Measurements from ENCODE around the gene TNIK. TPM values are rescaled to one million over a fixed set of nuclear protein-coding genes. Genes with fewer than 3 reads are reported as not detected.

Gene TNIK
- total and polyA plus RNA-seq, 2 of the 13 experiments (the other 11 are each of a cell fraction or from before 2014, with no cell fraction given) = 0.15 to 0.22 TPM

- no peak overlapping the region for H3K27ac ChIP-seq (ENCODE audit: extremely low read length, insufficient read depth, low read length)
- H4K20me1 ChIP-seq (ENCODE audit: insufficient read depth, low read length) = no peaks in the 10 kb centered on the region
- ATAC-seq (no peak), FAIRE-seq (no peak), DNase-seq (ENCODE audit: low spot score) (no peak)
- in situ Hi-C loops (cut with HindIII; ENCODE audit: extremely low pct_ligation_motif_present, low pct_unique_long_range_greater_than_20kb) = no loop called here
- intact Hi-C loops (cut with micrococcal nuclease; ENCODE audit: unreplicated experiment) = no loop called here
- POLR2A ChIA-PET = no interaction called here
- 95% methylated on average over 5 of the region's 6 CpGs for WGBS (ENCODE audit: low lambda C conversion rate)
- CTCF ChIA-PET (ENCODE audit: low intra/inter-chr PET ratio, low total read pairs) = no interaction called here
- H3K27me3 ChIP-seq (ENCODE audit: control insufficient read depth in 1 of 2, insufficient read depth in 2 of 2, low read length in 2 of 2) = no peaks in the 10 kb centered on the region
- no peaks in the 10 kb centered on the region for H3K79me2 ChIP-seq (ENCODE audit: insufficient read depth, low read length)
- no peak overlapping the region for H3K4me3 ChIP-seq (replicated peaks in 1 of 3; ENCODE audit: insufficient read depth in 1 of 3, low read depth in 2 of 3, low read length in 3 of 3)
- H3K36me3 ChIP-seq (replicated peaks in 1 of 2; ENCODE audit: control insufficient read depth in 1 of 2, insufficient read depth in 2 of 2, low read length in 2 of 2) = no peaks in the 10 kb centered on the region
- H2AFZ ChIP-seq (ENCODE audit: low read length) = no peak overlapping the region
- no TSS peak for BruUV-seq (replicated peaks)
- TF ChIP-seq ZNF569 (CRISPR knock-in tag; IDR thresholded peaks at IDR 0.05; ENCODE audit: borderline replicate concordance) (no peak), GATA4 (IDR thresholded peaks at IDR 0.05; ENCODE audit: borderline replicate concordance, low read depth) (no peak), MIXL1 (CRISPR knock-in tag; IDR thresholded peaks at IDR 0.05) (no peak), BRF2 (CRISPR knock-in tag; IDR thresholded peaks at IDR 0.05) (no peak)
- no peak overlapping the region for H3K4me2 ChIP-seq (ENCODE audit: low read depth, low read length)
- no peaks in the 10 kb centered on the region for H3K4me1 ChIP-seq (ENCODE audit: insufficient read depth, low read length)
- H3K9ac ChIP-seq (ENCODE audit: insufficient read depth, low read depth, low read length) = no peak overlapping the region
- H3K9me3 ChIP-seq (ENCODE audit: low read length) = no peaks in the 10 kb centered on the region
Measured at GRCh38 chr3:171410186-171410585, 50.0 kb downstream of the TNIK start.

- 18% methylated on average over 3 of the region's 3 CpGs for WGBS (ENCODE audit: low lambda C conversion rate)
- Histone ChIP-seq H4K20me1 (ENCODE audit: insufficient read depth, low read length) (no peaks in the 10 kb centered on the region), H3K36me3 (replicated peaks in 1 of 2; ENCODE audit: control insufficient read depth in 1 of 2, insufficient read depth in 2 of 2, low read length in 2 of 2) (no peaks in the 10 kb centered on the region), H3K9ac (ENCODE audit: insufficient read depth, low read depth, low read length) (no peak overlapping the region), H3K79me2 (ENCODE audit: insufficient read depth, low read length) (no peaks in the 10 kb centered on the region), H3K4me2 (ENCODE audit: low read depth, low read length) (no peak overlapping the region), H2AFZ (ENCODE audit: low read length) (no peak overlapping the region), H3K4me1 (ENCODE audit: insufficient read depth, low read length) (no peaks in the 10 kb centered on the region), H3K9me3 (ENCODE audit: low read length) (no peaks in the 10 kb centered on the region), H3K27ac (ENCODE audit: extremely low read length, insufficient read depth, low read length) (no peak overlapping the region), H3K4me3 (replicated peaks in 1 of 3; ENCODE audit: insufficient read depth in 1 of 3, low read depth in 2 of 3, low read length in 3 of 3) (no peak overlapping the region), H3K27me3 (ENCODE audit: control insufficient read depth in 1 of 2, insufficient read depth in 2 of 2, low read length in 2 of 2) (no peaks in the 10 kb centered on the region)
- FAIRE-seq (no peak), DNase-seq (ENCODE audit: low spot score) (no peak), ATAC-seq (no peak)
- CTCF ChIA-PET (ENCODE audit: low intra/inter-chr PET ratio, low total read pairs) = no interaction called here
- TF ChIP-seq RELA (CRISPR knock-in tag; IDR thresholded peaks at IDR 0.05) (no peak), THAP7 (CRISPR knock-in tag; IDR thresholded peaks at IDR 0.05) (no peak), SCMH1 (CRISPR knock-in tag; IDR thresholded peaks at IDR 0.05; ENCODE audit: borderline replicate concordance) (no peak), ZKSCAN8 (CRISPR knock-in tag; IDR thresholded peaks at IDR 0.05; ENCODE audit: borderline replicate concordance) (no peak), FOXC1 (CRISPR knock-in tag; IDR thresholded peaks at IDR 0.05; ENCODE audit: borderline replicate concordance) (no peak), CEBPB (IDR thresholded peaks at IDR 0.05; ENCODE audit: borderline replicate concordance, low read depth, low read length) (no peak), ATF3 (CRISPR knock-in tag; IDR thresholded peaks at IDR 0.05) (no peak), DMTF1 (CRISPR knock-in tag; IDR thresholded peaks at IDR 0.05) (no peak), RXRB (CRISPR knock-in tag; IDR thresholded peaks at IDR 0.05; ENCODE audit: borderline replicate concordance) (no peak), ZBTB8A (CRISPR knock-in tag; IDR thresholded peaks at IDR 0.05; ENCODE audit: borderline replicate concordance, low read depth) (no peak), PHF21A (CRISPR knock-in tag; IDR thresholded peaks at IDR 0.05) (no peak), PHF8 (CRISPR knock-in tag; IDR thresholded peaks at IDR 0.05) (no peak), ZNF780A (CRISPR knock-in tag; IDR thresholded peaks at IDR 0.05) (no peak)
- no TSS peak for BruUV-seq (replicated peaks)
- POLR2A ChIA-PET = no interaction called here
- in situ Hi-C loops (cut with HindIII; ENCODE audit: extremely low pct_ligation_motif_present, low pct_unique_long_range_greater_than_20kb) (no loop called here), intact Hi-C loops (cut with micrococcal nuclease; ENCODE audit: unreplicated experiment) (no loop called here)
Measured at GRCh38 chr3:171407759-171408158, 52.4 kb downstream of the TNIK start.

All from HepG2 (cell line).